ACC112 (cell line): Measurements from ENCODE around the gene FAM151A.

ENCODE experiments used
- H2AFZ ChIP-seq: fragments of 200-600 bp; sonication (generic); one replicate; pipeline ENCODE4 v1.6.0; 2017; ENCODE audit warnings: antibody characterized with exemption, low read length; ENCODE audit not compliant: unreplicated experiment
- H3K27ac ChIP-seq: fragments of 200-600 bp; sonication (generic); 2 replicates; pipeline ENCODE4 v1.5.1; 2014; ENCODE audit warnings: low read depth, mild to moderate bottlenecking, antibody characterized with exemption, low read length, moderate library complexity
- H3K27me3 ChIP-seq: fragments of 200-600 bp; sonication (generic); 2 replicates; pipeline ENCODE4 v1.6.1; 2014; ENCODE audit warnings: mild to moderate bottlenecking, antibody characterized with exemption, low read length, moderate library complexity, mixed read lengths; ENCODE audit not compliant: insufficient read depth
- H3K36me3 ChIP-seq: fragments of 200-600 bp; sonication (generic); 2 replicates; pipeline ENCODE4 v1.6.1; 2016; ENCODE audit warnings: mild to moderate bottlenecking, antibody characterized with exemption, low read length, moderate library complexity, mixed read lengths; ENCODE audit not compliant: insufficient read depth
- H3K4me1 ChIP-seq: fragments of 200-600 bp; sonication (generic); one replicate; pipeline ENCODE4 v1.6.1; 2016; ENCODE audit warnings: low read length, mixed read lengths; ENCODE audit not compliant: insufficient read depth, unreplicated experiment, control insufficient read depth
- H3K4me3 ChIP-seq: fragments of 200-600 bp; sonication (generic); 2 replicates; pipeline ENCODE4 v1.5.1; 2014; ENCODE audit warnings: mild to moderate bottlenecking, low read depth, low read length
- H3K79me2 ChIP-seq: fragments of 200-600 bp; sonication (generic); one replicate; pipeline ENCODE4 v1.6.0; 2016; ENCODE audit warnings: low read length; ENCODE audit not compliant: control insufficient read depth, unreplicated experiment, insufficient read depth

FAM151A gene

DNA sequence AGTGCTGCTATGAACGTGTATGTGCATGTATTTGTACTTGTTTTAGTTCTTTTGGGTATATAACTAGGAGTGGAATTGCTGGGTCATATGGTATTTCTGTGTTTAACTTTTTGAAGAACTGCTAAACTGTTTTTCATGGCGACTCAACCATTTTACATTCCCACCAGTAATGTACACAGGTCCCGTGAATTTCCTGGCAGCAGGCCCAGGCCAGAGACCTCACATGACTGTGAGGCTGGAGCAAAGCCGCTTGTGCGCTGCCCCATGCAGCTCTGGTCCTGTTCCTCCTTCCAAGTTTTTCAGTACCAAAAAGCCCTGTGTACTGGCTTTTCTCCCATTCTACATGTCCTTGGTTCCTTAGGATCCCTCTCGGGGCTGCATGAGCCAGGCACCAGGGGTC, 45.7 kb downstream of the FAM151A start:
- Histone ChIP-seq H3K27me3 (no peaks in the 10 kb centered on the region), H3K27ac (no peak overlapping the region), H3K36me3 (no peaks in the 10 kb centered on the region), H3K79me2 (no peaks in the 10 kb centered on the region), H3K4me1 (peaks cover 8% of the 10 kb centered on the region), H2AFZ (no peak overlapping the region), H3K4me3 (no peak overlapping the region)

GRCh38 chr1:54575605-54576290, 47.6 kb downstream of the FAM151A start:
- H3K27ac ChIP-seq: no peak overlapping the region
- peaks cover 14% of the 10 kb centered on the region for H3K4me1 ChIP-seq
- no peaks in the 10 kb centered on the region for H3K79me2 ChIP-seq
- no peak overlapping the region for H3K4me3 ChIP-seq
- H3K36me3 ChIP-seq: no peaks in the 10 kb centered on the region
- H3K27me3 ChIP-seq: no peaks in the 10 kb centered on the region
- H2AFZ ChIP-seq: no peak overlapping the region

- no peak overlapping the region for H2AFZ ChIP-seq
- no peak overlapping the region for H3K27ac ChIP-seq
- H3K79me2 ChIP-seq: no peaks in the 10 kb centered on the region
- peaks cover 14% of the 10 kb centered on the region for H3K4me1 ChIP-seq
- no peak overlapping the region for H3K4me3 ChIP-seq
- no peaks in the 10 kb centered on the region for H3K36me3 ChIP-seq
- H3K27me3 ChIP-seq: no peaks in the 10 kb centered on the region
These were observed 48.2 kb downstream of the FAM151A start for GRCh38 chr1:54575161-54575560.

DNA sequence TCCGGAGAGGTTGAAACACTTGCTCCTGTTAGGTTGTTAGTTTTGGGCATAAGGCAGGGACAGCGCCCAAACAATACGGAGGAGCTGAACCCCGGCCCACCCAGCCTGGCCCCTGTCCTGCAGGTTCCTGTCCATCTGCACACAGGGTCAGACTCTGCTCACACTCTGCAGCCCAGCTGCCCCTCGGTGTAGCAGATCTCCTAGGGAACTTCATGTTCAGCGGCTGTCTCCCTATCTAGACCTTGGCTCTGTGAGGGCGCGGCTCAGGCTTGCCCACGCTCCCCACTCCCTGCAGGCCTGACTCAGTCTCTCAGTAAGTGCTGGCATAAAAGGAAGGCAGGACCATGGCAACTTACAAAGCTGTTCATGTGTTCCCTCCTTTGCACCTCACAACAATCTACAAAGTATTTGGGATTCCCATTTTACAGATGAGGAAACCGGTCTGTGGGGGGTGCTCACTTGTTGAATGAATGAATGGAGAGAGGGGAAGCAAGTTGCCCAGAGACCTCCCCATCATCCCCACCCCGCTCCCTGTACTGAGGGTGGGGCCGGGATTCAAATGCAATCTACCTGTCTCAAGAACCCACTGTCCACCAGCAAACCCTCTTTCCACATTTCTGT, 49.1 kb downstream of the FAM151A start:
- H3K79me2 ChIP-seq: no peaks in the 10 kb centered on the region
- H2AFZ ChIP-seq: no peak overlapping the region
- H3K27ac ChIP-seq: no peak overlapping the region
- no peaks in the 10 kb centered on the region for H3K36me3 ChIP-seq
- H3K27me3 ChIP-seq: no peaks in the 10 kb centered on the region
- peaks cover 20% of the 10 kb centered on the region for H3K4me1 ChIP-seq
- H3K4me3 ChIP-seq: no peak overlapping the region

GRCh38 chr1:54572542-54572850, 50.8 kb downstream of the FAM151A start:
- Histone ChIP-seq H3K4me3 (no peak overlapping the region), H2AFZ (no peak overlapping the region), H3K4me1 (peaks cover 26% of the 10 kb centered on the region), H3K27ac (no peak overlapping the region), H3K27me3 (no peaks in the 10 kb centered on the region), H3K79me2 (no peaks in the 10 kb centered on the region), H3K36me3 (no peaks in the 10 kb centered on the region)

DNA sequence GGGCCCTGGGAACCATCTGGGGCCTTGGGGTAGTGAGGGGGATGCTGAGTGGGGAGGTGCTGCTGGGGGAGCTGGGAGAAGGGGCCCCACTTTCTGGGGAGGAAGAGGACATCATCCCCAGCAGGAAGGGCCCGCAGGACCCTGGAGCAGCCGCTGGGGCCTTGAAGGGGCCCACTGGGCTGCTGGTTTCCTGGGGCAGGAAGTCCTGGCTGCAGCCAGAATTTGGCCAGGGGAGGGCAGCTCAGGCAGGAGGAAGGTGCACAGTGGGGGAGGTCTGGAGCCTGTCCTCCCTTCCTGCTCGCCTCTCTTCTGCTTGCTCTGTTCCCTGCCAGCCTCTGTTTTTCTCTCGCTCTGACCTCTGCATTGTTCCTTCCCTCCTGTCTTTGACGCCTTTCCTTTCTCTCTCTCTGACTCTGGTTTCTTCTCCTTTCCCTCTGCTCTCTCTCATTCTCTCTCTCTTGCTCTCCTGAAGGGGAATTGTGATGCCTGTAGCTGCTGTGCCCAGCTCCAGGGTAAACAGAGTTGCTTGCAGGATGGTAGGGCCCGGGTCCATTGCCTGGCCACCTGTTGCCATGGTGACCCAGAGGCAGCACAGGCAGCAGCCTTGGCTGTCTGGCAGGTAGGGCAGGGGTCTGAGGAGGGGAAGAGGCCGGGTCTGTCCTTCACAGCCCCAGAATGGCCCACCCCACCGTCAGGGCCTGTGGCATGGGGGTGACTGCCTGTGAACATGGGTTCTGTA, 51.4 kb downstream of the FAM151A start:
- Histone ChIP-seq H3K4me3 (no peak overlapping the region), H3K4me1 (peaks cover 26% of the 10 kb centered on the region), H3K27me3 (no peaks in the 10 kb centered on the region), H3K27ac (no peak overlapping the region), H2AFZ (no peak overlapping the region), H3K79me2 (no peaks in the 10 kb centered on the region), H3K36me3 (no peaks in the 10 kb centered on the region)

DNA sequence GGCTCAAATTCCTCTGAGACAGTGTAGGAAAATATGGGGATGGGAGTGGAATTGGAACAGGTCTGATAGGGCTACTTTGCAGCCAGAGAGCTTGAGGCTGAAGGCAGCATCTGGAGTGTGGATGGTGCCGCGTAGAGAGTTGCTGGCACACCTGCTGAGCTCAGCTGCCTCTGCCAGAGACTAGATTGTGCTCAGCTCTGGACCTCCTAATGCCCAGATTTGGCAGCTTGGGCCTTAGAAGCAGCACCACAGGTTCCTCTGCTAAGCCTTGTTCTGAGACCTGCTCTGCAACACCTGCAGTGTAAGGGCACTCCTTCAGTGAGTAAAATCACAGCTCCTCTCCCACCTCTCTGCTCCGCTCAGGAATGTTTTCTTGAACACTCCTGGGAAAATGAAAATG, 52.0 kb downstream of the FAM151A start:
- Histone ChIP-seq H3K4me1 (peaks cover 26% of the 10 kb centered on the region), H3K79me2 (no peaks in the 10 kb centered on the region), H3K4me3 (no peak overlapping the region), H3K27me3 (no peaks in the 10 kb centered on the region), H2AFZ (no peak overlapping the region), H3K36me3 (no peaks in the 10 kb centered on the region), H3K27ac (no peak overlapping the region)

DNA sequence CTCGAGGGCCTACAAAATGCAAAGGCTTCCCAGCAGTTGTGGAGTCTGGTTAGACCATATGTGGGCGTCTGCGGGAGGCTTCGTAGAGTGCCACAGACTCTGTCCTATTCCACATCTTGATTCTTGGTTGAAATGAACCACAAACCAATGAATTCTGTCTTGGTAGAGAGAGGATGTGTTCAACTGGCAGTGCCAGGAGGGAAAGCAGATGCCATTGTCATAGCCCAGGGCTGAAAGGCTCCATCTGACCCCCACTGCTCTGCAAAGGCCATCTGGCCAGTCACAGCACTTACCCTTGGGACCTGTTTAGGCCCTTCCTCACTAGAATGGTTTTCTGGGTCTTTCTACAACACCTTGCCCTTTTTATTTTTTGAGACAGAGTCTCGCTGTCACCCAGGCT, 53.2 kb downstream of the FAM151A start:
- Histone ChIP-seq H3K27ac (no peak overlapping the region), H3K36me3 (no peaks in the 10 kb centered on the region), H3K4me3 (no peak overlapping the region), H3K79me2 (no peaks in the 10 kb centered on the region), H3K4me1 (peaks cover 26% of the 10 kb centered on the region), H2AFZ (no peak overlapping the region), H3K27me3 (no peaks in the 10 kb centered on the region)

GRCh38 chr1:54569339-54569738, 54.0 kb downstream of the FAM151A start:
- Histone ChIP-seq H3K79me2 (no peaks in the 10 kb centered on the region), H3K27me3 (no peaks in the 10 kb centered on the region), H3K27ac (no peak overlapping the region), H3K36me3 (no peaks in the 10 kb centered on the region), H3K4me3 (no peak overlapping the region), H3K4me1 (peaks cover 26% of the 10 kb centered on the region), H2AFZ (no peak overlapping the region)

- Histone ChIP-seq H3K4me3 (no peak overlapping the region), H3K79me2 (no peaks in the 10 kb centered on the region), H3K27me3 (no peaks in the 10 kb centered on the region), H3K27ac (no peak overlapping the region), H2AFZ (no peak overlapping the region), H3K4me1 (peaks cover 26% of the 10 kb centered on the region), H3K36me3 (no peaks in the 10 kb centered on the region)
These were observed 55.4 kb downstream of the FAM151A start for GRCh38 chr1:54567961-54568360.
